ENCODE results near the gene OLR1.
"Not testable (repeated sequence)": the region's sequence is repeated elsewhere in the genome, so short reads cannot be mapped to it uniquely, and the experiment has no call there.

Gene OLR1

GRCh38 chr12:10191865-10192264 is 19.9 kb upstream of the OLR1 start:
- FAIRE-seq (no peak), DNase-seq (ENCODE audit: insufficient read length, low spot score) (no peak)

GRCh38 chr12:10190558-10191388 is 18.8 kb upstream of the OLR1 start:
- FAIRE-seq (peak; percentile 82), DNase-seq (ENCODE audit: insufficient read length, low spot score) (no peak)

DNA sequence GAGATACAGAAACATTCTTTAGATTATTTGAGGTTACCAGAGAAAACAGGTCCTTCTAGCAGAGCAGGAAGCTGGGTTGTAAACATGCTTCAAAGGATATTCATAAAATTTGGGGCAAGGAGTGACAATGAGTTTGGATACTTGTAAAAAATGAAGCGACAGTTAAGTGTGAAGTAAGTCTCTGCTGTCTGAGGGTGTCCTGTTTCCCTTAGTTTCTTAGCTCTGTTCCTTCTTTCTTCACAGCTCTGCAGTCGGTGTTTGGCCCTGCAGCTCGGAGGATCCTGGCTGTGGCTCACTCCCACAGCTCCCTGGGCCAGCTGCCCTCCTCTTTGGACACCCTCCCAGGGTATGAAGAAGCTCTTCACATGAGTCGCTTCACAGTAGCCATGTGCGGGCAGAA is 17.7 kb upstream of the OLR1 start:
- no peak for DNase-seq (ENCODE audit: insufficient read length, low spot score)
- FAIRE-seq = no peak

- not testable (repeated sequence) for FAIRE-seq; DNase-seq (ENCODE audit: insufficient read length, low spot score)
Observed at GRCh38 chr12:10186958-10187357, 15.0 kb upstream of the OLR1 start.

- DNase-seq (ENCODE audit: insufficient read length, low spot score) = no peak
Observed at GRCh38 chr12:10186299-10186698, 14.4 kb upstream of the OLR1 start.

DNA sequence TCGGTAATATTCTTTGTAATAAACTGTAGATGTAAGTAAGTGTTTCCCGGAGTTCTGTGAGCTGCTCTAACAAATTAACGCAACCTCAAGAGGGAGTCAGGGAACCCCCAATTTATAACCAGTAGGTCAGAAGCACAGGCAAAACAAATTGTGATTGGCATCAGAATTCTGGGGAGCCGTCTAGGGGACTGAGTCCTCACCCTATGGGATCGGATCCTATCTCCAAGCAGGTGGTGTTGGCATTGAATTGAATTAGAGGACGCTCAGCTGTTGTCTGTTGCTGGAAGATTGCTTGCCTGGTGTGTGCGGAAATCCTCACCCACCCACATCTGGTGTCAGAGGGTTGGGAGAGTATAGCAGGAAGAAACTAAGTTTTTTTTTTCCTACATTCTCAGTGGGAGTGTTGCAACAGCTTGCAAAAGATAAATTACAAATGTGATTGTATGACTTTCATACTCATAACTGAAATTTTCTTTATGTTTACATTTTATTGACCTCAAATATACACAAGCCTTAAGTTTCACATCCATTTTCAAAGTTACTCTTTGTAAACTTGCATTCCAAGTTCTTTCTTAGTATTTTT is 12.4 kb upstream of the OLR1 start:
- FAIRE-seq (no peak), DNase-seq (ENCODE audit: insufficient read length, low spot score) (no peak)

More at GRCh38 chr12:10186299-10186698, 14.4 kb upstream of the OLR1 start:
- FAIRE-seq = no peak

DNA sequence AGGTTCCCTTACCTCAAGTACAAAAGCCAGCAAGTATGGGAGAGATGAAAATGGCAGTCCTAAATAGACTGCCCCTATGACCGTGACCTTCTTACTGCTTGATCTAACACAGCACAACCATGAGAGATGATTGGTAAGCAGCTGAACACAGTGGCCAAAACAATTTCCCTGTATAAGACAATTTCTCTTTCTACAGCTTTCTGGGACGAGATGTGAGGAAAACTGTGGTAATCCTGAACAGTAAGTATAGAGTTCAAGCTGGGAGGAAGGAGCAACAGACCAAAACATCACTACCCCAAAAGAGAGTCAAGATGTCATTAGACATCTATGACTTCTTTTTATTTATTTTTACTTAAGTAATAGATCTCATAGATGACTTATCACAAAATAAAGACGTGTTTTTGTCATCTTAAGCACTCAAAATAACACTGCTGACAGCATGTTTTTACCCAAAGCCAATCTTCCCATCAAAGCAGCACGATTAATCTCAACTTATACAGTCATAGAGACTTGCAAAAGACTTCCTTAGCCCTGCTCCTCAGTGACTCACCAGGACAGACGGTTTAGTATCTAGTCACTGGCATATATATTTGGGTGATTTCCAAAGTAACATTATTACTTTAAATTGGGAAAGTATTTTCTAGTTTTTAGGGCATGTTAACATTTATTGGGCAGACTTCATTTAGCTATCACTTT is 10.6 kb upstream of the OLR1 start:
- peak; percentile 31 for FAIRE-seq
- DNase-seq (ENCODE audit: insufficient read length, low spot score) = no peak

DNA sequence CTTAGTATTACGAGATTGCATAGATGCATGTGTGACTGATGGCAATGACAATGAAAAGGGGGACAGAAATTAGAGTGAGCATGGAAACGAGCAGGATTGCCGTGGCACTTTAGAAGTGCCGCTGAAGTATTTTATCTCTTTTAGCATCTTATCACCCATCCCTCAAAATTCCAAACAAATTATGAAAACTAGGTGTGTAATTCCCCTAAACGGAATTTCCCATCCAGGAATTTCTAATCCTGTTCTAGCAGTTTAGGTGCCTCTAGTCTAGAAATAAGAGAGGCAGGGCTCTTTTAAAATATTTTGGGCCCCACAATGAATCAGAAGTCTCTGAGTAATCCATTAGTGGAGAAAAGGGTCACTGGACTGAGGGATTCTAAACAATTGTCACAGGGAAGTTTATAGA is 7.8 kb upstream of the OLR1 start:
- FAIRE-seq (peak; percentile 9), DNase-seq (ENCODE audit: insufficient read length, low spot score) (no peak)

GRCh38 chr12:10178821-10179220 is 6.9 kb upstream of the OLR1 start, which contains the start of gene TMEM52B:
TSS of gene TMEM52B (plus strand) at chr12:10179032. CDS start at chr12:10179575, 543 bp downstream.
- DNase-seq (ENCODE audit: insufficient read length, low spot score) = no peak
- FAIRE-seq = no peak

DNA sequence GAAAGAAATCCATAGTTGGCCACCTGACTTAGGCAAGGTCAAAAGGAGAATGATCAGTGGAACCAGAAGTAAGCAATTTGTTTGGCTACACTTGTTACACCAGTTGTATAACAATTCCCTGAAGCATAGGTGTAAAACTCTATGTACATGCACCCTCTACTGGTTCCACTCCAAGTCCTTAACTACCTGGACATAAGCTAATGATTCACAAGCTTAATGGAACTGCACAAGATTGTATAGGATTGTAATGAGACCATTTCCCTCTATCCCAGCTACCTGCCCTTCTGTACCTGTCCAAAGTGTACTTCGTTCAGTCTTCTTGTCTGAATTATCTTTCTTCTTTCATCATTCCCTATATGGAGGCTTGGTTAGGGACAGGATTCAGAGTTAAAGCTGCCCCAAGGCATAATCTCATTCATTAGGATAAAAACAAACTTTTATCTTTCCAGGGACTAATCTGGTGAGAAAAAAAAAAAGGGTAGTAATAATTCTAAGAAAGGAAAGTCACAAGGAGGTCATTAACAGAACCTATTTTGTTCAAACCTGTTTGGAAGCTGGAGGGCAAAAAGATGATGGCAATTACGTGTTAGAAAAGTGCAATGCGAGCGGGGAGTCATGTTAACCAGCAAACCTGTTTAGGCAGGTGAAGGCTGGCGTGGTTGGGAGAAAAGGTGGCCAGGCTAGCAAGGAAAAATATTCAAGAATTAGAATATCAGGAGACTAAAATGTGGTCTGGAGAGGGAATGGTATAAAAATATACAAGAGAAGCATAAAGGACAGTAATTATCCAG is 4.1 kb upstream of the OLR1 start:
- no peak for DNase-seq (ENCODE audit: insufficient read length, low spot score)
- peak; percentile 16 for FAIRE-seq

DNA sequence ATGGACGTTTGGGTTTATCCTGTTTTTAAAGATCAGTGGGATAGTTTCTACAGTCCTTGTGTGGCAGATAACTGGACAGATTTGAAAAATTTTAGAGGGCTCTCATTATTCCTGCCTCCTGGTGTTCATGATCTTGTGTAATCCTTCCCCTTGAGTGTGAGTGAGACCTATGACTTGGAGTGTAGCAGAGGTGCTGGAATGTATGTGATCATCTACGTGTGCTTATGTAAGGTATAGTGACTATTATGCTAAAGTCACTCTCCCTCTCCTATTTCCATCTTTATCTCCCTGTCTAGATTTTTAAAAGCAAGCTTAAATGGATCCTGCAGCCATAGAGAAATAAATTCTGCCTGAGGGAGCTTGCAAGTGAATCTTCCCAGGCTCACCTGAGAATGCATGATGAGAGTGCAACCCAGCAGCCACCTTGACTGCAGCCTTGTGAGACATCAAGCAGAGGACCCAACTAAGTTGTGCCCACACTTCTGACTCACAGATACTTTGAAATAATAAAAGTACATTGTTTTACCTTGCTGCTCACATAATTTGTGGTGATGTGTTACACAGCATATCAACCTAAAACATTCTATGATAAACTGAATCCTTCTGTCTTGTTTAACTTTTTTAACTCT is 3.2 kb upstream of the OLR1 start:
- DNase-seq (ENCODE audit: insufficient read length, low spot score) (no peak), FAIRE-seq (no peak)

DNA sequence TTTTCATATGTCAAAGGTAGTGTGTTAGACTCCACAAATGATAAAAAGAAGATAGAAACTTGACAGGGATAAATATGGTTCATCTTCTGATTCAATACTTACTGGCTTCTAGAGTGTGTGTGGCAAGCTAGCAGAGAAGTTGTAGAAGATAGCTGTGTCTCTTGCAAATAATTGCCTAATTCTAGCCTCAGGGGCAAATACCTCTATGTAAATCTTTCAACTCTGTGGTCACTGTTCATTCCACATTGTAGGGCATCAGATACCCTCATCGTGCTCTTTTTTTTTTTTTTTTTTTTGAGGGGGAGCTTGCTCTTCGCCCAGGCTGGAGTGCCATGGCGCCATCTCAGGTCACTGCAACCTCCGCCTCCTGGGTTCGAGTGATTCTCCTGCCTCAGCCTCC is 1.7 kb downstream of the OLR1 start:
- DNase-seq (ENCODE audit: insufficient read length, low spot score) = peak; percentile 77
- no peak for FAIRE-seq

- no peak for FAIRE-seq
- DNase-seq (ENCODE audit: insufficient read length, low spot score) = no peak
Observed at GRCh38 chr12:10169104-10169503, 2.8 kb downstream of the OLR1 start.

GRCh38 chr12:10167599-10167998 is 4.3 kb downstream of the OLR1 start:
- FAIRE-seq (no peak), DNase-seq (ENCODE audit: insufficient read length, low spot score) (no peak)

GRCh38 chr12:10165421-10165820 is 6.5 kb downstream of the OLR1 start:
- FAIRE-seq (no peak), DNase-seq (ENCODE audit: insufficient read length, low spot score) (no peak)

DNA sequence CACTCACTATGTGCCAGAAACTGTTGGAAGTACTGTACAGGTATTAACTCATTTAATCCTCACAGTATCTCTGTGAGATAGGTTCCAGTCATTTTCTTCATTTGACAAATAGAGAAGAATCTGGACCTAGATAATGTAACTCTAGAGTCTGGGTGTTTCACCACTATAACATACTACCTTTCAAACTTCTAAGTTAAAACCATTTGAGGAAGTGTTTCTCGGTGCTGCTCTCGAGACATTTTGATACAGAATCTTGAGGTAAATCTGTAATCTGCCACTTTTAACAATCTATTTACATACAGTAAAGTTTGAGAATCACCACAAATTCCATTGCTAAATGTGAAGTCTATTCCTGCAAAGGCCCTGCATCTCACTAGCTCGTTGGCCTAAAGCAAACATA is 8.8 kb downstream of the OLR1 start:
- FAIRE-seq = no peak
- DNase-seq (ENCODE audit: insufficient read length, low spot score) = no peak

DNA sequence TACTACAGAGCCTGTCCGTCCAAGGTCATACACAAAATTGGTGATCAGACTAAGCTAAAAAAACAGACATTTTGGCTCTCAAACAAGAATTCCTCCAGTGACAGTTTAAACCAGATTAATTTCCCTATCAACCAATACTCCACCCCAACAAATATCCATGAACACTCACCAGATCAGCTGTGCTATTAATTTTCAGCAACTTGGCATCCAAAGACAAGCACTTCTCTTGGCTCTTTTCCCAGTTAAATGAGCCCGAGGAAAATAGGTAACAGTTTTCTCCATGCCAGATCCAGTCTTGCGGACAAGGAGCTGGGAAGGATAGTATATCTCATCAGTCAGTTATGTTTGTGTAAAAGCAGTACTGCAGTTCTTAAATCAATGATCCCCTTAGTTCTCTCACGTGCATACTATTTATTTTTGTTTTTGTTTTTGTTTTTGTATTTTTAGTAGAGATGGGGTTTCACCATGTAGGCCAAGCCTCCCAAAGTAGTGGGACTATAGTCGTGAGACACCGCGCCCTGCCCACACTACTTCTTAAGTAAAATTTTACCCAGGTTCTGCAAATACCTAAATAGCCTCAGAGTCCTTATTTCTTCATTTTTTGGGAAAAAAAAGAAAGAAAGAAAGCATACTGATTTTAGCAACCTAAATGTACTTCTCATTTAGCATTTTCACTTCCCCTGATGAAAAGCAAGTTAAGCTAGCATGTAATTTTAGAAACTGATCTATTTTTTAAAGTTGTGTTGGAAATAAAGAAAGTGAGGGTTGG is 11.1 kb downstream of the OLR1 start:
- no peak for FAIRE-seq
- DNase-seq (ENCODE audit: insufficient read length, low spot score) = no peak

DNA sequence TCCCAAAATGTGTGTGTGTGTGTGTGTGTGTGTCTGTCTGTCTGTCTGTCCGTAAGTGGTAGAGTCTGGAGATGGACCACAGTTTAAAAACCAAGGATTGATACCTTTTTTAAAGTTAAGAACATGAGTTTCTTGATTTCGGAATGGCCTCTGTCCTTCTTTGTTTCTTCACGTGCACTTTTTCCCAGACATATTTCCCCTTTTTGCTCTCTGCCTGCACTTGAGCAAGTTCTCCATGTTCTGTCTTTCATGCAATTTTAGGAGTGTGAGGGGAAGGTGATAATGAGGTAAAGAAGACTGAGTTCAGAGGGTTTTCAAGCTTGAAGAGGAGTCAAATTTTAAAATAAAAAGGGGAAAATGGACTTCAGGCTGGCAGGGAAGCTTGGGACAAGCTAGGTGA is 12.7 kb downstream of the OLR1 start:
- no peak for DNase-seq (ENCODE audit: insufficient read length, low spot score)
- FAIRE-seq = no peak

GRCh38 chr12:10158406-10158805 is 13.5 kb downstream of the OLR1 start:
- FAIRE-seq (no peak), DNase-seq (ENCODE audit: insufficient read length, low spot score) (no peak)

- no peak for FAIRE-seq
Observed at GRCh38 chr12:10155966-10156365, 16.0 kb downstream of the OLR1 start.

More at GRCh38 chr12:10155966-10156365, 16.0 kb downstream of the OLR1 start:
- no peak for DNase-seq (ENCODE audit: insufficient read length, low spot score)
